Trophoblast cell (in vitro differentiated cells and primary cell): Measurements from ENCODE around the gene TRPV5.

Experiments used
- DNase-seq, 2 donors: peaks; one replicate each; pipeline ENCODE4 v3.0.0-alpha.2; 2016
- H2AFZ ChIP-seq: 2 replicates; pipeline ENCODE4 v1.6.1; 2013; ENCODE audit warnings: low read length, moderate library complexity, mild to moderate bottlenecking; ENCODE audit not compliant: insufficient read depth, poor library complexity
- H2AK5ac ChIP-seq: 2 replicates; pipeline ENCODE4 v1.6.1; 2013; ENCODE audit warnings: mild to moderate bottlenecking, low read length
- H2BK120ac ChIP-seq: 2 replicates; pipeline ENCODE4 v1.6.1; 2013; ENCODE audit warnings: low read length, mild to moderate bottlenecking, moderate library complexity; ENCODE audit not compliant: insufficient read depth, poor library complexity
- H2BK12ac ChIP-seq: 2 replicates; pipeline ENCODE4 v1.6.1; 2013; ENCODE audit warnings: mild to moderate bottlenecking, low read length, moderate library complexity
- H2BK5ac ChIP-seq: 2 replicates; pipeline ENCODE4 v1.6.1; 2013; ENCODE audit warnings: low read length, low read depth, moderate library complexity, mild to moderate bottlenecking; ENCODE audit not compliant: poor library complexity
- H3K14ac ChIP-seq: 2 replicates; pipeline ENCODE4 v1.6.1; 2013; ENCODE audit warnings: mild to moderate bottlenecking, low read length
- H3K18ac ChIP-seq: 2 replicates; pipeline ENCODE4 v1.6.1; 2013; ENCODE audit warnings: mild to moderate bottlenecking, low read length
- H3K23ac ChIP-seq: 2 replicates; pipeline ENCODE4 v1.6.1; 2013; ENCODE audit warnings: low read length
- H3K27ac ChIP-seq: 2 replicates; pipeline ENCODE4 v1.5.1; 2013; ENCODE audit warnings: low read depth, mild to moderate bottlenecking, inconsistent platforms, low read length, moderate library complexity
- H3K27me3 ChIP-seq: 2 replicates; pipeline ENCODE4 v1.6.1; 2013; ENCODE audit warnings: inconsistent platforms, mild to moderate bottlenecking, low read length, moderate library complexity; ENCODE audit not compliant: insufficient read depth
- H3K36me3 ChIP-seq, 2 experiments: 1 replicate in 1 of 2; 2 replicates in 1 of 2; pipeline ENCODE4 v1.6.1; 2013; ENCODE audit warnings: low read length in 2 of 2, mild to moderate bottlenecking in 2 of 2, moderate library complexity in 1 of 2; ENCODE audit not compliant: insufficient read depth in 2 of 2, control insufficient read depth in 1 of 2
- H3K4ac ChIP-seq: 2 replicates; pipeline ENCODE4 v1.6.1; 2013; ENCODE audit warnings: low read depth, mild to moderate bottlenecking, low read length, moderate library complexity
- H3K4me1 ChIP-seq, 2 experiments: 1 replicate in 1 of 2; 2 replicates in 1 of 2; pipeline ENCODE4 v1.6.1; 2013; ENCODE audit warnings: low read length in 2 of 2, mild to moderate bottlenecking in 2 of 2, moderate library complexity in 1 of 2; ENCODE audit not compliant: insufficient read depth in 2 of 2, control insufficient read depth in 1 of 2
- H3K4me2 ChIP-seq: 2 replicates; pipeline ENCODE4 v1.6.1; 2013; ENCODE audit warnings: inconsistent platforms, mild to moderate bottlenecking, low read length, moderate library complexity
- H3K4me3 ChIP-seq: 2 replicates; pipeline ENCODE4 v1.5.1; 2013; ENCODE audit warnings: mild to moderate bottlenecking, low read depth, low read length, inconsistent platforms
- H3K79me1 ChIP-seq: one replicate; pipeline ENCODE4 v1.6.1; 2013; ENCODE audit warnings: low read length
- H3K79me2 ChIP-seq: 2 replicates; pipeline ENCODE4 v1.6.1; 2013; ENCODE audit warnings: low read length, mild to moderate bottlenecking; ENCODE audit not compliant: control insufficient read depth, insufficient read depth, poor library complexity
- H3K9ac ChIP-seq: 2 replicates; pipeline ENCODE4 v1.6.1; 2013; ENCODE audit warnings: mild to moderate bottlenecking, low read length
- H3K9me3 ChIP-seq: 2 replicates; pipeline ENCODE4 v1.6.1; 2013; ENCODE audit warnings: low read depth, mild to moderate bottlenecking, control low read depth, inconsistent platforms, low read length; ENCODE audit not compliant: insufficient read depth
- H4K12ac ChIP-seq: 2 replicates; pipeline ENCODE4 v1.6.1; 2013; ENCODE audit warnings: low read depth, mild to moderate bottlenecking, low read length, moderate library complexity
- H4K8ac ChIP-seq: 2 replicates; pipeline ENCODE4 v1.6.1; 2013; ENCODE audit warnings: low read depth, mild to moderate bottlenecking, low read length, moderate library complexity
- H4K91ac ChIP-seq: one replicate; pipeline ENCODE4 v1.6.1; 2013; ENCODE audit warnings: low read depth, mild to moderate bottlenecking, low read length, moderate library complexity
- WGBS: extraction: QIAGEN DNeasy Blood & Tissue Kit; methylation state at CpG from one replicate; pipeline ENCODE4 v1.1.7; 2013; ENCODE audit warnings: missing lambda C conversion rate; ENCODE audit not compliant: insufficient read length, insufficient coverage; ENCODE audit errors: extremely low coverage; 5-methylcytosine and 5-hydroxymethylcytosine counted together

TRPV5 gene

DNA sequence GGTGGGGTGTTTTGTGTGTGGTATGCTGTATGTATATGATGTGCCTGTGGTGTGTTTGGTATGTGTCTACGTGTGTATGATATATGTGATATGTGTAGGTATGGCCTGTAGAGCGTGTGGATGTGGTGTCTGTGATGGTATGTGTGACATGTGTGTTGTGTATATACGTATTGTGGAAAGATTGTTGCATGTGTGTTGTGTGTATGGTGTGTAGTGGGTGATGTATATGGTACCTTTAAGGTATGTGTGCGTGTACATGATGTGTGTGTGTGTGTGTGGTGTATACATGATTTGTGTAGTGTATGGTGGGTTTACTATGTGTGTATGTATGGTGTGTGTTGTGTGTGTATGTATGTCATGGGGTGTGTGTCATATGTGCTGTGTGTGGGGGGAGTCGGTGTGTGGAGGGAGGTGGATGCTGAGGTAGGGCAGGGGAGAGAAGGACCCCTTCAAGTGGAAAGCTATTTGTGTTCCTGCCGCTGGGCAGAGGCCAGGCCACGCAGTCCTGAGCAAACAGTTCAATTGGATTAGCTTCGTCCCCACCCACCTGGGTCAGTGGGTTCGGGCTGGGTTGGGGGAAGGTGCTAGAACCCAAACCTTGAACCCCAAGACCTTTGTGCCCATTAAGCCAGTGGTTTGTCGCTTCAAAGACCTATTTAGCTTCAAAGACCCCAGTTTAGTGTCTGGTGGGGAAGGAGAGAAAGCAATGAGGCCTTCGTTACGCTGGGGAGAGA, 46.1 kb downstream of the TRPV5 start:
- Histone ChIP-seq H2AK5ac (no peak overlapping the region), H3K9me3 (peaks cover 9% of the 10 kb centered on the region), H3K79me2 (no peaks in the 10 kb centered on the region), H3K14ac (no peak overlapping the region), H3K79me1 (peaks cover 2% of the 10 kb centered on the region), H2BK120ac (no peak overlapping the region), H2BK12ac (no peak overlapping the region), H3K18ac (no peak overlapping the region), H4K12ac (no peak overlapping the region), H2AFZ (no peak overlapping the region), H3K27me3 (no peaks in the 10 kb centered on the region), H3K4me3 (no peak overlapping the region), H4K91ac (no peak overlapping the region), H3K36me3 (no peaks in the 10 kb centered on the region), H3K4me2 (no peak overlapping the region), H4K8ac (no peak overlapping the region), H3K4me1 (peaks cover 16 to 23% of the 10 kb centered on the region in 2 experiments), H3K4ac (no peak overlapping the region), H2BK5ac (no peak overlapping the region), H3K9ac (no peak overlapping the region), H3K27ac (no peak overlapping the region), H3K23ac (no peak overlapping the region)
- WGBS = 100% methylated on average over 2 of the region's 12 CpGs
- no peak for DNase-seq

DNA sequence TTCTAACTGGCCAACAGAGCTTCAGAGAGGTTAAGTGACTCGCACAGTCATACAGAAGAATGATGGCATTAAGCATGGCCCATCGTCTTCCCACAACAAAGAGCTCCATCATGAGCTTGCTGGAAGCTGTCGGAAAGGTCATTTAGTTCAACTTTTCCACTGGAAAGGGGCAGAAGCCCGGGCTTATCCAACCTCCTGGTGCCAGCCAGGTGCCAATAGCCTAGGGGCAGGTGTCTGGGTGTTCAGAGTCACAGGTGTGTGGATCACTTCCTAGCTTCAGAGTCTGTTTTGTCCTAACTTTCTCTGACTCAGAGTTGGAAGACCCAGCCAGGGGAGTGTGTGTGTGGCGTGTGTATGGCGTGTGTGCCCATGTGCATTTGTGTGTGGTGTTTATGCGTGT, 46.7 kb downstream of the TRPV5 start:
- no peak overlapping the region for H4K8ac ChIP-seq
- no peaks in the 10 kb centered on the region for H3K27me3 ChIP-seq
- no CpG with 5 or more reads among the region's 7 CpGs for WGBS
- peaks cover 21 to 29% of the 10 kb centered on the region in 2 experiments for H3K4me1 ChIP-seq
- H3K79me1 ChIP-seq = peaks cover 2% of the 10 kb centered on the region
- no peak overlapping the region for H2AFZ ChIP-seq
- no peak overlapping the region for H3K9ac ChIP-seq
- no peak overlapping the region for H3K4ac ChIP-seq
- H3K23ac ChIP-seq = no peak overlapping the region
- H3K14ac ChIP-seq = no peak overlapping the region
- H4K12ac ChIP-seq = no peak overlapping the region
- H3K4me2 ChIP-seq = no peak overlapping the region
- no peak overlapping the region for H3K27ac ChIP-seq
- no peak overlapping the region for H3K18ac ChIP-seq
- no peak overlapping the region for H2BK120ac ChIP-seq
- DNase-seq = no peak
- no peak overlapping the region for H3K4me3 ChIP-seq
- no peak overlapping the region for H2AK5ac ChIP-seq
- H4K91ac ChIP-seq = no peak overlapping the region
- no peak overlapping the region for H2BK12ac ChIP-seq
- H2BK5ac ChIP-seq = no peak overlapping the region
- peaks cover 9% of the 10 kb centered on the region for H3K9me3 ChIP-seq
- no peaks in the 10 kb centered on the region for H3K36me3 ChIP-seq
- H3K79me2 ChIP-seq = no peaks in the 10 kb centered on the region

- peak within 1 kb of the TSS; percentile 56 for H2BK12ac ChIP-seq
- no peak within 1 kb of the TSS for H4K12ac ChIP-seq
- WGBS = no CpG with 5 or more reads among the region's 16 CpGs
- H4K8ac ChIP-seq = peak within 1 kb of the TSS; percentile 32
- no peaks in the 10 kb centered on the region for H3K79me2 ChIP-seq
- H3K79me1 ChIP-seq = peaks cover 2% of the 10 kb centered on the region
- H3K9me3 ChIP-seq = peaks cover 2% of the 10 kb centered on the region
- no peaks in the 10 kb centered on the region for H3K36me3 ChIP-seq
- H2BK120ac ChIP-seq = no peak within 1 kb of the TSS
- H3K18ac ChIP-seq = no peak within 1 kb of the TSS
- H3K4ac ChIP-seq = peak within 1 kb of the TSS; percentile 12
- DNase-seq = peak; percentile 34 to 41
- H3K9ac ChIP-seq = no peak within 1 kb of the TSS
- H3K27ac ChIP-seq = no peak within 1 kb of the TSS
- no peak within 1 kb of the TSS for H3K23ac ChIP-seq
- no peak within 1 kb of the TSS for H3K4me2 ChIP-seq
- no peak within 1 kb of the TSS for H2BK5ac ChIP-seq
- peak within 1 kb of the TSS; percentile 16 for H4K91ac ChIP-seq
- no peak within 1 kb of the TSS for H3K14ac ChIP-seq
- peaks cover 24 to 29% of the 10 kb centered on the region in 2 experiments for H3K4me1 ChIP-seq
- peak within 1 kb of the TSS; percentile 5 for H2AFZ ChIP-seq
- H3K4me3 ChIP-seq = no peak within 1 kb of the TSS
- no peak within 1 kb of the TSS for H2AK5ac ChIP-seq
- no peaks in the 10 kb centered on the region for H3K27me3 ChIP-seq
These were observed 48.0 kb downstream of the TRPV5 start, which contains the start of gene TRPV6 for GRCh38 chr7:142885311-142886230. Gene TRPV6 (minus strand): TSS chr7:142885745.

- Histone ChIP-seq H2AFZ (no peak overlapping the region), H3K79me1 (peaks cover 2% of the 10 kb centered on the region), H3K36me3 (no peaks in the 10 kb centered on the region), H3K4me1 (peaks cover 24 to 27% of the 10 kb centered on the region in 2 experiments), H3K23ac (no peak overlapping the region), H4K12ac (no peak overlapping the region), H3K4me2 (no peak overlapping the region), H2AK5ac (no peak overlapping the region), H3K14ac (no peak overlapping the region), H3K9me3 (peaks cover 2% of the 10 kb centered on the region), H3K4ac (no peak overlapping the region), H3K4me3 (no peak overlapping the region), H3K79me2 (no peaks in the 10 kb centered on the region), H4K91ac (no peak overlapping the region), H3K9ac (no peak overlapping the region), H2BK5ac (no peak overlapping the region), H2BK120ac (peak overlapping the region; percentile 2), H2BK12ac (no peak overlapping the region), H3K27ac (no peak overlapping the region), H3K27me3 (no peaks in the 10 kb centered on the region), H4K8ac (no peak overlapping the region), H3K18ac (no peak overlapping the region)
- no CpG with 5 or more reads among the region's 4 CpGs for WGBS
- DNase-seq = no peak
These were observed 49.3 kb downstream of the TRPV5 start for GRCh38 chr7:142884286-142884640.
